Cardiac muscle cell (in vitro differentiated cells and primary cell): ENCODE data around the gene MANSC4. TPM values are rescaled to one million over a fixed set of nuclear protein-coding genes. Genes with fewer than 3 reads are reported as not detected.

ENCODE experiments used
- DNase-seq, 2 donors: peaks; one replicate each; pipeline versions ENCODE4 v3.0.0 to v3.0.0-alpha.2; 2010 to 2017; ENCODE audit warnings: low read depth in 1 of 2, low spot score in 1 of 2
- H3K27ac ChIP-seq: fragments of 200-600 bp; sonication (generic); 2 replicates; pipeline ENCODE4 v1.5.1; 2016
- H3K27me3 ChIP-seq: fragments of 200-600 bp; sonication (generic); 2 replicates; pipeline ENCODE4 v1.6.0; 2016; ENCODE audit warnings: control low read depth
- H3K36me3 ChIP-seq: fragments of 200-600 bp; sonication (generic); 2 replicates; pipeline ENCODE4 v1.5.1; 2016; ENCODE audit warnings: control low read depth
- H3K4me1 ChIP-seq: fragments of 200-600 bp; sonication (generic); 2 replicates; pipeline ENCODE4 v1.8.1; 2017; ENCODE audit warnings: low read depth, mild to moderate bottlenecking, mixed run types
- H3K4me3 ChIP-seq: fragments of 200-600 bp; sonication (generic); 2 replicates; pipeline ENCODE4 v1.5.1; 2016; ENCODE audit warnings: mild to moderate bottlenecking
- H3K9me3 ChIP-seq: fragments of 200-600 bp; sonication (generic); 2 replicates; pipeline ENCODE4 v1.5.1; 2017; ENCODE audit warnings: low read depth, mild to moderate bottlenecking, control low read depth
- CTCF ChIP-seq: IDR thresholded peaks from 2 replicates; pipeline ENCODE4 v1.5.1; 2012; ENCODE audit warnings: low read depth, mild to moderate bottlenecking, low read length
- polyA plus RNA-seq: library from polyadenylated mRNA; unstranded; fragments of >200 nt; fragmentation: Nextera tagmentation; extraction: Ambion mirVana; gene quantifications from 2 replicates; pipeline ENCODE4 v1.2.1, GENCODE V29; 2016
- total RNA-seq: library from RNA; depleted of rRNA; stranded (reverse); fragments of >200 nt; gene quantifications from 2 replicates; pipeline ENCODE4 v1.2.3, GENCODE V29; 2016

Gene MANSC4
- total and polyA plus RNA-seq, 2 experiments from 2014 or later: not detected

GRCh38 chr12:27769142-27769673, 10.8 kb downstream of the MANSC4 start:
- Histone ChIP-seq H3K9me3 (no peaks in the 10 kb centered on the region), H3K27ac (no peak overlapping the region), H3K27me3 (no peaks in the 10 kb centered on the region), H3K36me3 (no peaks in the 10 kb centered on the region), H3K4me1 (no peaks in the 10 kb centered on the region), H3K4me3 (no peak overlapping the region)
- no peak for DNase-seq
- TF ChIP-seq CTCF: no peak

DNA sequence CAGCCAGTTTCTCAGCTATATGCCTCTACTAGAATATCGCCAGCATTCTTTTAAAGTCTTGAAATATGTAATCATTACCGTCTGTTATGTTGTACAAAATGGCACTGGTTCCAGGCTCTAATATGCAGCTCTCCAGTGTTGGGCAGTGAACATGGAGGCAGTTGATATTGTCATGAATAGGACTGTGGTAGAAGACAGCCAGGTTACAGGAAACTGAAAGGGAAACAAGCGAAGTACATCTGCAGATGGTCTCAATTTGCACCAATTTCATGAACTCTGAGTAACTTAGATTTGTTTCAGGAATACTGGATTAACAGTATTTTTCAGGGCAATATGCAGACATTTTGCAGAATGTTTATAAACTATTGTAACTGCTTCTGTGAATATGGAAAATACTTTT, 13.4 kb downstream of the MANSC4 start:
- no peak for TF ChIP-seq CTCF
- H3K4me3 ChIP-seq: no peak overlapping the region
- no peak for DNase-seq
- H3K4me1 ChIP-seq: no peaks in the 10 kb centered on the region
- no peaks in the 10 kb centered on the region for H3K27me3 ChIP-seq
- H3K9me3 ChIP-seq: no peaks in the 10 kb centered on the region
- no peaks in the 10 kb centered on the region for H3K36me3 ChIP-seq
- H3K27ac ChIP-seq: no peak overlapping the region

DNA sequence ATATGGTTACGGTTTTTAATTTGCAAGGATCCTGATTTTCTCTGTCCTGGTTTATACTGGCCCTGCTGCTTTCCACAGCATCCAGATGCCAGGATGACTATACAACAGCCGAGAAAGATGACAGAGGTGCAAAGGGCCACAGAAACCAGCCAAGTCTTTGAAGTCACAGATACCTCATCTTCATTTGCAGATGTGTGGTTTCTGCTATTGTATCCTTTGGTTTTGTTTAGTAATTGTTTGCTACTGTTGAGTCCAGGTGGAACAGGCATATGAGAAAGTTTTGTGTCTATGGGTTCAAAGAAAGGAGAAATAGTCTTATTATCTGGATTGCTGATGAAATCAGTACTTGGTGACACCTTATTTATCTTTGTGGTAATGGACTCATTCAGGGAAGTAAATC, 17.3 kb downstream of the MANSC4 start:
- Histone ChIP-seq H3K4me3 (no peak overlapping the region), H3K36me3 (no peaks in the 10 kb centered on the region), H3K4me1 (no peaks in the 10 kb centered on the region), H3K27me3 (no peaks in the 10 kb centered on the region), H3K9me3 (no peaks in the 10 kb centered on the region), H3K27ac (no peak overlapping the region)
- no peak for DNase-seq
- no peak for TF ChIP-seq CTCF

DNA sequence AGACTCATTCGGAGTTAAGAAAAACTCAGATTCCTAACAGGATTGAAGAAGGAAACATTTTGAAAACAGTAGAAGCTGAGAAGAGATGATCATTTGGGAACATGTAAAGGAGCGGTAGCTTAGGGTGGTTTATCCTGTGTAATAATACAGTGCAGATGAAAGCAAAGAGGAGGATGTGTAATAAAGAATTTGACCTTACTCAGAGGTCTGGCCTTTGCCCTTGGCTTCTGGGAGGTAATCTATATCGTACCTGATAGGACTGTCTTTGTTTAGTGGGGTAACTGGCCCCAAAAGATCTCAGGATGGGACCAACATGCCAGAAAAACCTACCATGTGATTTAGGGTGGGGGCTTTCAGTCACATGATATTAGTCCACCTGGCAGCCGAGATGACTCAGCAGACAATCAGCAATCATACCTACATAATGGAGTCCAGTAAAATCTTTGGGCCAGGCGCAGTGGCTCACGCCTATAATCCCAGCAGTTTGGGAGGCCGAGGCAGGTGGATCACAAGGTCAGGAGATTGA, 23.3 kb downstream of the MANSC4 start:
- Histone ChIP-seq H3K27ac (peak overlapping the region; percentile 42), H3K9me3 (no peaks in the 10 kb centered on the region), H3K36me3 (peaks cover 14% of the 10 kb centered on the region), H3K27me3 (no peaks in the 10 kb centered on the region), H3K4me1 (no peaks in the 10 kb centered on the region), H3K4me3 (no peak overlapping the region)
- TF ChIP-seq CTCF: no peak
- DNase-seq: no peak

DNA sequence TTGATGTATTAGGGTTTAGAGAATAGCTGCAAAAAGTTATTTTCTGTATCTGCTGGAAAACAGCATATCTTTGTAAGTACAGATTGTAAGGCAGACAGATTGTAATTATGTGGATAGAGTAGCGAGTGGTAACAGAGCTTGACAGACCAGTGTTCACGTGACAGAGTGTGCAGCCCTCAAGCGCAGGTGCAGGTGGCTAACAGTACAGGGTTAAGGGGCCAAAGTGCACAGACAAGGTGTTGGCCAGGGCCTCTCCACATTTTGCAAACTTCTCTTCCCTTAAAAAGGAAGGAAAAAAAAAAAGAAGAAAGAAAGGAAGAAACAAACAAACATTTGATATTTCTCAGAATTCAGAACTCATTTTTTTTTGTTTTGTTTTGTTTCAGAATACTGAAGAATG, 25.2 kb downstream of the MANSC4 start:
- TF ChIP-seq CTCF: no peak
- no peak overlapping the region for H3K27ac ChIP-seq
- DNase-seq: no peak
- H3K36me3 ChIP-seq: peaks cover 14% of the 10 kb centered on the region
- H3K27me3 ChIP-seq: no peaks in the 10 kb centered on the region
- H3K4me3 ChIP-seq: no peak overlapping the region
- H3K4me1 ChIP-seq: no peaks in the 10 kb centered on the region
- H3K9me3 ChIP-seq: no peaks in the 10 kb centered on the region
